ENCODE results near the gene KLK13.

KLK13 gene

GRCh38 chr19:51091895-51092873 is 27.3 kb upstream of the KLK13 start:
- DNase-seq (ENCODE audit: low read depth, low spot score) = no peak

GRCh38 chr19:51091126-51091525 is 26.2 kb upstream of the KLK13 start:
- no peak for DNase-seq (ENCODE audit: low read depth, low spot score)

- no peak for DNase-seq (ENCODE audit: low read depth, low spot score)
Measured at GRCh38 chr19:51090471-51090870, 25.6 kb upstream of the KLK13 start.

- no peak for DNase-seq (ENCODE audit: low read depth, low spot score)
Measured at GRCh38 chr19:51089786-51090185, 24.9 kb upstream of the KLK13 start.

- DNase-seq (ENCODE audit: low read depth, low spot score) = no peak
Measured at GRCh38 chr19:51086153-51086850, 21.4 kb upstream of the KLK13 start.

GRCh38 chr19:51084505-51084904 is 19.6 kb upstream of the KLK13 start:
- DNase-seq (ENCODE audit: low read depth, low spot score) = no peak

- no peak for DNase-seq (ENCODE audit: low read depth, low spot score)
Measured at GRCh38 chr19:51083783-51084182, 18.9 kb upstream of the KLK13 start.

GRCh38 chr19:51083181-51083580 is 18.3 kb upstream of the KLK13 start:
- DNase-seq (ENCODE audit: low read depth, low spot score) = no peak

GRCh38 chr19:51082611-51083010 is 17.7 kb upstream of the KLK13 start, which contains the start of gene KLK14:
Gene KLK14 (minus strand): TSS chr19:51082887. CDS start chr19:51082614, 273 bp downstream.
- DNase-seq (ENCODE audit: low read depth, low spot score) = no peak

- DNase-seq (ENCODE audit: low read depth, low spot score) = no peak
Measured at GRCh38 chr19:51081476-51081875, 16.6 kb upstream of the KLK13 start.

- DNase-seq (ENCODE audit: low read depth, low spot score) = no peak
Measured at GRCh38 chr19:51079481-51080110, 14.7 kb upstream of the KLK13 start.

- no peak for DNase-seq (ENCODE audit: low read depth, low spot score)
Measured at GRCh38 chr19:51078731-51079130, 13.8 kb upstream of the KLK13 start.

- DNase-seq (ENCODE audit: low read depth, low spot score) = no peak
Measured at GRCh38 chr19:51078104-51078503, 13.2 kb upstream of the KLK13 start.

GRCh38 chr19:51076631-51077213 is 11.8 kb upstream of the KLK13 start:
- no peak for DNase-seq (ENCODE audit: low read depth, low spot score)

- DNase-seq (ENCODE audit: low read depth, low spot score) = no peak
Measured at GRCh38 chr19:51075998-51076397, 11.1 kb upstream of the KLK13 start.

GRCh38 chr19:51071095-51071405 is 6.2 kb upstream of the KLK13 start:
- DNase-seq (ENCODE audit: low read depth, low spot score) = no peak

- DNase-seq (ENCODE audit: low read depth, low spot score) = no peak
Measured at GRCh38 chr19:51070334-51071094, 5.6 kb upstream of the KLK13 start.

- DNase-seq (ENCODE audit: low read depth, low spot score) = no peak
Measured at GRCh38 chr19:51066393-51067186, 1.7 kb upstream of the KLK13 start.

GRCh38 chr19:51065221-51065960 is 499 bp upstream of the KLK13 start:
- no peak for DNase-seq (ENCODE audit: low read depth, low spot score)

- DNase-seq (ENCODE audit: low read depth, low spot score) = no peak
Measured at GRCh38 chr19:51063664-51064063, 1.2 kb downstream of the KLK13 start.

Measured in activated CD4-positive, CD25-positive, alpha-beta regulatory T cell treated with anti-CD3 and anti-CD28 coated beads, Interleukin-2, amount 50 U/mL, for 16 hours (primary cell).